Right lobe of liver (tissue), 6 donors: Measurements from ENCODE around the gene SCG3. TPM values are rescaled to one million over a fixed set of nuclear protein-coding genes. Genes with fewer than 3 reads are reported as not detected.

ENCODE experiments used
- ATAC-seq, 4 donors: fragments of 200-7000 bp; cut with Tn5 transposase; one replicate each; pipeline ENCODE4 v1.9.1; 2020; ENCODE audit warnings: mild to moderate bottlenecking in 4 of 4, moderate library complexity in 4 of 4
- DNase-seq, 3 donors: peaks; one replicate each; pipeline ENCODE4 v3.0.0-alpha.2; 2020
- H3K27ac ChIP-seq, 3 donors: fragments of 200-600 bp; one replicate each; pipeline ENCODE4 v1.8.0; 2022
- H3K27me3 ChIP-seq, 2 donors: fragments of 200-600 bp; one replicate each; pipeline ENCODE4 v1.8.0; 2022
- H3K36me3 ChIP-seq, 4 donors: fragments of 200-600 bp; sonication (generic) in 1 of 4; one replicate each; pipeline versions ENCODE4 v1.5.1 to v1.8.0; 2017 to 2022; ENCODE audit warnings: control low read depth in 1 of 4
- H3K4me1 ChIP-seq, 4 donors: fragments of 200-600 bp; sonication (generic) in 1 of 4; one replicate each; pipeline versions ENCODE4 v1.5.1 to v1.8.0; 2017 to 2022; ENCODE audit warnings: control low read depth in 1 of 4
- H3K4me3 ChIP-seq, 3 donors: fragments of 200-600 bp; one replicate each; pipeline ENCODE4 v1.8.0; 2022
- H3K9me3 ChIP-seq, 4 donors: fragments of 200-600 bp; sonication (generic) in 1 of 4; one replicate each; pipeline versions ENCODE4 v1.5.1 to v1.8.0; 2017 to 2022; ENCODE audit warnings: control low read depth in 1 of 4
- CTCF ChIP-seq, 4 donors: fragments of 200-600 bp in 3 of 4; fragments of 450-650 bp in 1 of 4; IDR thresholded peaks; one replicate each; pipeline versions ENCODE4 v1.5.1 to v1.8.0; 2016 to 2022; ENCODE audit warnings: antibody characterized with exemption in 4 of 4, mild to moderate bottlenecking in 2 of 4
- POLR2A ChIP-seq: fragments of 450-650 bp; IDR thresholded peaks from one replicate; pipeline ENCODE4 v1.6.1; 2017; ENCODE audit warnings: antibody characterized with exemption, mild to moderate bottlenecking
- WGBS: methylation state at CpG from one replicate; pipeline ENCODE4 v1.1.6; 2018; ENCODE audit warnings: low coverage, low lambda C conversion rate; ENCODE audit not compliant: insufficient coverage; ENCODE audit errors: missing lambda C conversion rate; 5-methylcytosine and 5-hydroxymethylcytosine counted together
- intact Hi-C, 2 donors: fragments of 100-400 bp; cut with DNase I; formaldehyde crosslinking; loops; one replicate each; pipeline versions ENCODE4 v1.11.2 to v1.14.1; 2022
- total RNA-seq, 6 experiments: library from RNA; depleted of rRNA in 2 of 6; stranded (reverse); fragments of >200 nt in 2 of 6; fragmentation: NEBNext Ultra II Directional in 3 of 6; extraction: Animal tissue kit (Norgen Biotek cat#: 25700) in 3 of 6; gene quantifications; one replicate each; pipeline versions ENCODE4 v1.1.0 to v1.2.4, GENCODE V29; 2016 to 2023
- donor health status: DM: no; HTN: yes; CAD: no.
- donor health status: DM: no; HTN: no; CAD: no.
- donor health status: DM: no; HTN: no; CAD: no.
- donor health status: DM: no; HTN: yes; CAD: no.
- donor health status: DM: no; HTN: yes; CAD: no.

Gene SCG3
- total RNA-seq, 6 experiments from 2014 or later, result not detected

DNA sequence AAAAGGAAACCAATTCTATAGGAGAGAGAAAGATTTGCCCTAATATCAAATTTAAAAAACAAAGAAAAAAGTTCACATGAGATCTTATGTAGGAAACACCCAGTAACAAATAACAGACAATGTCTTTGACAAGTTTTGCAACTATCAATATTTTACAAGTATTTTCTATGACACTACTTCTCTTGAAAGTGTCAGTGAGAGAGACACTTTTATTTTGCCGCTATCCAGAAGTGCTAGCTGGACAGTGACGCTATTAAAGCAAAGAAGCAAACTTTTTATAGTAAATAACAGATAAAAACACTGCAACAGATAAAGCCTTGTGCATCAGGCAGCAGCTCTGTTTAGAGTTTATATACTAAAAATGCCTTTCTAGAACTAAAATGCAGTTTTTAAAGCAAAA is 42.9 kb downstream of the SCG3 start:
- no peaks in the 10 kb centered on the region for H3K9me3 ChIP-seq
- 63% methylated on average over 2 of the region's 2 CpGs for WGBS
- intact Hi-C loops, result no loop called here
- H3K4me3 ChIP-seq, result no peak overlapping the region
- H3K27ac ChIP-seq, result no peak overlapping the region
- DNase-seq, result no peak
- TF ChIP-seq CTCF (IDR thresholded peaks at IDR 0.05) (no peak), POLR2A (no peak)
- peaks cover 0 to 10% (median 1%) of the 10 kb centered on the region in 4 donors for H3K36me3 ChIP-seq
- H3K4me1 ChIP-seq, result peaks cover 0 to 10% (median 0%) of the 10 kb centered on the region in 4 donors
- no peaks in the 10 kb centered on the region for H3K27me3 ChIP-seq
- no peak for ATAC-seq

DNA sequence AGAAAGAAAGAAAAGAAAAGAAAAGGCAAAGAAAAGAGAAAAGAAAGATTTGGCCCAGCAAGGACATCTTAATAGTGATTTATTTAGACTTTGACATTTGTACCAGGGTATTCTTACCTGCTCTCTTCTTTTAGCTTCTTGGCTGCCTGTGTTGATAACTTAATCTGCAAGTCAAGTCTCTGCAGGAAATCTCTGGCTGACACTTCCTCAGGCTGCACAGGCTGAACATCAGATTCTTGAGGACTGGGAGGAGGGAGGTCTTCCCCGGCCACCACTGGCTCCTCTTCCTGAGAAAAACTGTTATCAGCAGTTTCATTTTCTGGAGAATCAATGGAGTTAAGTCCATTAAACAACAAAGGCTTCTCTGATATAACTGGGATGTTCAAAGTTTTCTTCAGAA is 43.4 kb downstream of the SCG3 start:
- TF ChIP-seq CTCF (IDR thresholded peaks at IDR 0.05) (no peak), POLR2A (no peak)
- peaks cover 0 to 10% (median 1%) of the 10 kb centered on the region in 4 donors for H3K36me3 ChIP-seq
- no peak overlapping the region for H3K27ac ChIP-seq
- H3K4me3 ChIP-seq, result no peak overlapping the region
- DNase-seq (no peak), ATAC-seq (peak in 3 of 4 donors; percentile 56 to 77 (median 61))
- no peaks in the 10 kb centered on the region for H3K9me3 ChIP-seq
- peaks cover 0 to 10% (median 0%) of the 10 kb centered on the region in 4 donors for H3K4me1 ChIP-seq
- intact Hi-C loops, result no loop called here
- no peaks in the 10 kb centered on the region for H3K27me3 ChIP-seq
- 25% methylated on average over 1 of the region's 1 CpG for WGBS

DNA sequence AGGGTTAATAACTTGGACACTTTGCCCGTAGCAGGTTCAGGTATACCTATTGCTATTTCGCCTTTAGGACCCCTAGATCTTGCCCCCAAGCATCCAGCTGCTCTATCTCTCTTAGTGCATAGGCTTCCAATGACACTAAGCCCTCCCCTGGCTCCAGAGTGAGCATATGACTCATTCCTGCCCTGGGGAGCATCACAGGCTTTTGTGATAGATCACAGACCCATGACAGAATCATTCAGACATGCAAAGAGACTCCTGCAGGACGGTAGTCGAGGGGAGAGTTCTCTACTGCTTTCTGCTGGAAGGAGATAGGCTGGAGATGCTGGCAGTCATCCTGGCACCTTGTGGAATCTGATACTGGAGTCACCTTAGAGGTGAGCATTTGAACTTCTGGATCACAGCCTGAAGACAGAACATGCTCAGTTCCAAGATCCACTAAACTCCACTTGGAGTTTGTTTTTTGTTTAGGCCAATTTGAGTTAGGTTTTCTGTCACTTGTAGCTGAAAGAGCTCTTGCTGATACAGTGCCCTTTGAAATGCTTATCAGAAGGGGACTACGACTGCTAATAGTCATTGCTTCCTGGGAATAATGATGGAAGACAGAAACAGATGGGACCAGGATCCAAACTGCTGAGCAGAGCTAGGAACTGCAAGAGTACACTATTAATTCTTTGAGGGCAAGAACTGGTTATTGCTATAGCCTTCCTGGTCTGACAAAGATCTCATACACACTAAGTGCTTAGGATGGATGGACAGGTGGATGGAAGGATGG is 45.2 kb downstream of the SCG3 start:
- TF ChIP-seq POLR2A (no peak), CTCF (IDR thresholded peaks at IDR 0.05) (no peak)
- peaks cover 0 to 7% (median 0%) of the 10 kb centered on the region in 4 donors for H3K4me1 ChIP-seq
- no peaks in the 10 kb centered on the region for H3K9me3 ChIP-seq
- H3K36me3 ChIP-seq, result peaks cover 0 to 10% (median 1%) of the 10 kb centered on the region in 4 donors
- no peak overlapping the region for H3K4me3 ChIP-seq
- intact Hi-C loops, result no loop called here
- 48% methylated on average over 5 of the region's 5 CpGs for WGBS
- H3K27ac ChIP-seq, result no peak overlapping the region
- peak; percentile 69 to 95 (median 76) for ATAC-seq
- peak in 1 of 3 donors; percentile 29 for DNase-seq
- H3K27me3 ChIP-seq, result no peaks in the 10 kb centered on the region

- DNase-seq (no peak), ATAC-seq (no peak)
- no peaks in the 10 kb centered on the region for H3K9me3 ChIP-seq
- H3K27me3 ChIP-seq, result no peaks in the 10 kb centered on the region
- H3K4me1 ChIP-seq, result peaks cover 0 to 15% (median 4%) of the 10 kb centered on the region in 4 donors
- H3K36me3 ChIP-seq, result peaks cover 0 to 10% (median 1%) of the 10 kb centered on the region in 4 donors
- TF ChIP-seq POLR2A (no peak), CTCF (IDR thresholded peaks at IDR 0.05) (no peak)
- intact Hi-C loops, result no loop called here
- 86% methylated on average over 4 of the region's 4 CpGs for WGBS
- no peak overlapping the region for H3K27ac ChIP-seq
- no peak overlapping the region for H3K4me3 ChIP-seq
Observed at GRCh38 chr15:51727141-51727897, 46.0 kb downstream of the SCG3 start.
